SK-N-MC (cell line): Measurements from ENCODE around the gene THAP3.

Source experiments
- DNase-seq: peaks from one replicate; pipeline ENCODE4 v3.0.0-alpha.2; 2011; ENCODE audit warnings: low read depth, low spot score
- H3K27ac ChIP-seq: fragments of 200-600 bp; sonication (generic); 2 replicates; pipeline ENCODE4 v1.5.1; 2016; ENCODE audit warnings: mixed run types
- H3K36me3 ChIP-seq: fragments of 200-600 bp; sonication (generic); 2 replicates; pipeline ENCODE4 v1.6.1; 2017; ENCODE audit warnings: antibody characterized with exemption, low read length, mixed read lengths; ENCODE audit not compliant: insufficient read depth
- H3K4me3 ChIP-seq: fragments of 200-600 bp; sonication (generic); 2 replicates; pipeline ENCODE4 v1.5.1; 2016
- H3K9ac ChIP-seq: fragments of 200-600 bp; sonication (generic); 2 replicates; pipeline ENCODE4 v1.8.0; 2017; ENCODE audit warnings: mixed run types, mixed read lengths; ENCODE audit not compliant: insufficient read length
- H3K9me3 ChIP-seq: fragments of 200-600 bp; sonication (generic); 2 replicates; pipeline ENCODE4 v1.6.1; 2017; ENCODE audit warnings: low read depth, mild to moderate bottlenecking, antibody characterized with exemption, low read length, moderate library complexity, mixed read lengths
- EZH2 ChIP-seq: fragments of 200-600 bp; sonication (generic); IDR thresholded peaks from one replicate; pipeline ENCODE4 v1.6.1; 2017; ENCODE audit warnings: antibody characterized with exemption
- FOXP2 ChIP-seq: optimal IDR thresholded peaks from 2 replicates; pipeline ENCODE3; 2011; ENCODE audit warnings: mild to moderate bottlenecking, moderate library complexity; ENCODE audit not compliant: insufficient read depth; ENCODE audit errors: extremely low read length, control extremely low read depth
- POLR2AphosphoS5 ChIP-seq: IDR thresholded peaks from 2 replicates; pipeline ENCODE4 v1.6.1; 2012; ENCODE audit warnings: mild to moderate bottlenecking, low read depth, low read length, borderline replicate concordance

The THAP3 gene

GRCh38 chr1:6601923-6602668, 22.6 kb upstream of the THAP3 start:
- H3K9ac ChIP-seq, result peak overlapping the region; percentile 83
- peaks cover 11% of the 10 kb centered on the region; the same call in 1 of the 2 replicates for H3K36me3 ChIP-seq
- peak overlapping the region; percentile 93 for H3K4me3 ChIP-seq
- H3K9me3 ChIP-seq, result no peaks in the 10 kb centered on the region
- DNase-seq, result no peak
- TF ChIP-seq POLR2AphosphoS5, result no peak
- TF ChIP-seq FOXP2, result no peak
- no peak for TF ChIP-seq EZH2
- no peak overlapping the region for H3K27ac ChIP-seq

DNA sequence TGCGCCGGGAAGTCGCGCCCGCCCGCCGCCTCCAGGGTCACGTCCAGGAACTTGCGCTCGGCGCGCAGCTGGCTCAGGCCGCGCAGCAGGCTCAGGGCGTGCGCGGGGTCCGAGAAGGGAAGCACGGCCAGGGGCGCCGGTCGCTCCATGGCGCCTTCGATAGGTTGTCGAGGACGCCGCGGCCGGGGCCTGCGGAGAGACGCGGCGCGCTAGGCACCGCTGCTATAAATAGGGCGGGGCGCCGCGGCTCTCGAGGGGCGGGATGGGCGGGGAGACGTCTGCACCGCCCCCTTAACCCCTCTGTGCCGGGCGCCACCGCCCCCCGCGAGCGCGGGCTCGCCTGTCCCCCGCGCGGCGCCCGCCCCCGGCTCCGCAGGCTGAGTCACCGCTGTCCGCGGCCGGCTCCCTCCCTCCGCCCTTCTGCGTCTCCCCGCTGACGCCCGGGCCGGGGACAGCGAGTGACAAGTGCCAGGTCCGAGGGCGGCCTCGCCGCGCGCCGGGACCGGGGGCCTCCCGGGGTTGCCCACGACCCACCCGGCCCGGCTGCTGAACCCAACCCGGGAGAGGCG, 21.9 kb upstream of the THAP3 start, which contains the start of gene KLHL21:
TSS of gene KLHL21 (minus strand) at position 201 of the 569 bp plus-strand sequence. CDS start at position 149, 52 bp downstream.
- DNase-seq, result no peak
- TF ChIP-seq EZH2 (no peak), POLR2AphosphoS5 (peak; percentile 97)
- peak within 1 kb of the TSS; percentile 61; the same call in 1 of the 2 replicates for H3K27ac ChIP-seq

GRCh38 chr1:6603238-6603914, 21.3 kb upstream of the THAP3 start:
- DNase-seq, result no peak
- no peak; the same call in none of the 2 replicates for TF ChIP-seq POLR2AphosphoS5
- no peaks in the 10 kb centered on the region for H3K9me3 ChIP-seq
- no peaks in the 10 kb centered on the region; the same call in 1 of the 2 replicates for H3K36me3 ChIP-seq
- peak overlapping the region; percentile 93 for H3K4me3 ChIP-seq
- peak overlapping the region; percentile 60 for H3K9ac ChIP-seq
- peak overlapping the region; percentile 61; the same call in 1 of the 2 replicates for H3K27ac ChIP-seq

More for the DNA sequence above, 21.9 kb upstream of the THAP3 start, which contains the start of gene KLHL21:
- Histone ChIP-seq H3K36me3 (peaks cover 5% of the 10 kb centered on the region; the same call in 1 of the 2 replicates), H3K4me3 (peak within 1 kb of the TSS; percentile 93), H3K9ac (peak within 1 kb of the TSS; percentile 83), H3K9me3 (no peaks in the 10 kb centered on the region)

DNA sequence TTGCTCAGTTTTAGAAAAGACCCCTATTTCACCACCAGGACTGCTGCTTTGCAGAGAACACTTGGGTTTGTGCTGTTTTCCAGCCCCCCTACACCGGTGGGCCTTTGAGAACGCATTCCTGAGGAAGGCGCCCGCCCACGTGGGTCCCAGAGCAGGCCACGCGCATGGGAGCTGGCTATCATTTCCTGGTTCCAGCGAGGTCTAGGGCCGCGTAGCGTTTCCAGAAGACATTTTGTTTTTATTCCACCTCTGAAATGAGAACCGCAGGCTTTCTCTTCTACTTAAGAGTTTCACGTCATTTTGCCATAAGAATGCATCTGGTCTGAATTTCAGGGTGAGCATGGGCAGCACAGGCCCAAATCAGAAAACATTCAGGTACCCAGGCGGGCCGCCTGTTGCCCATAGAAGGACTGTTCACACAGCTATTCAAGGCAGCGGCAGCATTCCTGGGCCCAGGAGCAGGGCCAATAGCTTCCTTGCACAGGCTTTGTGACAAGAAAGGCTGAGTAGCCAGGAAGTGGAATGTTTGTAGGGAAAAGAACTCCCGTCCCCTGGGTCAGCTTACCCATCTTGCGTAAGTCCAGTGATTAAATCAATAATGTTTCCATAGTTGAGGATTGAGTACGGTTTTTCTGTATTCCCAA, 20.6 kb upstream of the THAP3 start:
- Histone ChIP-seq H3K36me3 (no peaks in the 10 kb centered on the region; the same call in 1 of the 2 replicates), H3K9me3 (no peaks in the 10 kb centered on the region), H3K27ac (peak overlapping the region; percentile 61; the same call in 1 of the 2 replicates), H3K9ac (no peak overlapping the region), H3K4me3 (no peak overlapping the region)
- DNase-seq, result no peak
- TF ChIP-seq EZH2 (no peak), FOXP2 (no peak), POLR2AphosphoS5 (no peak)

- peak overlapping the region; percentile 42; the same call in 1 of the 2 replicates for H3K27ac ChIP-seq
- H3K36me3 ChIP-seq, result peaks cover 15% of the 10 kb centered on the region
- peak overlapping the region; percentile 87 for H3K9ac ChIP-seq
- H3K4me3 ChIP-seq, result peak overlapping the region; percentile 95
- H3K9me3 ChIP-seq, result no peaks in the 10 kb centered on the region
- TF ChIP-seq POLR2AphosphoS5 (no peak), EZH2 (no peak), FOXP2 (no peak)
- no peak for DNase-seq
Observed at GRCh38 chr1:6612641-6613360, 11.9 kb upstream of the THAP3 start.

DNA sequence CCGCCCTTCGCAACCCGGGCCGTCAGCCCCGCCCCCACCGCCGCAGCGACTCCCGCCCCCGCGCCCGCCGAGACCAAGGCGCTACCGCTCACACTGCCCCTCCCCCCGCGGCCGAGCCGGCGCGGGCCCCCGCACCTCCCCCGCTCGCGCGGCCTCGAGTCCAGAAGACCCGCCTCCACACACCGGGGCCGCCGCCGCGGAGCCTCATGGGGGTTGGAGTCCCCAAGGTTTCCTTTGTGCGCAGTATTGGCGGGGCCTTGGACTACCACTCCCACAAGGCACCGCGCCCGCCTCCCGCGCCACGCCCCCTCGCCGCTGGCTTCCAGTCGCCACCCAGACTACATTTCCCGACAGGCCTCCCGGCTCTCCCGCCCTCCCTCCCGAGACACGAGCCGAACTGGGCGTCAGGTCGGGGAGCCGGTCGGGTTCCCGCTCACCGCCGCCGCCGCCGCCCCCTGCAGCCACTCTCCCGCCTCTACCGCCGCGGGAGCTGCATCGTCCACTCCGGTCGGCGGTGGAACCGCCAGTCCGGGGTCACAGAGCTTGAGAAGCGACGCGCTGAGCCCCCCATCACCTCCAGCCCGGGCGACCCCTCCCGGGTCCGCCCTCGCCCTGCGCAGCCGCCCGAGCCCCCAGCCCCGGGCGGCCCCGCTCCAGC, 11.2 kb upstream of the THAP3 start, which contains the start of gene PHF13:
TSS of gene PHF13 (plus strand) at position 371 of the 658 bp plus-strand sequence. CDS start 336 bp downstream, outside the sequence.
- Histone ChIP-seq H3K36me3 (peaks cover 20% of the 10 kb centered on the region), H3K9me3 (no peaks in the 10 kb centered on the region), H3K4me3 (peak within 1 kb of the TSS; percentile 95), H3K27ac (peak within 1 kb of the TSS; percentile 42; the same call in 1 of the 2 replicates), H3K9ac (peak within 1 kb of the TSS; percentile 87)
- TF ChIP-seq EZH2 (no peak), FOXP2 (peak; percentile 80), POLR2AphosphoS5 (peak; percentile 65; the same call in 1 of the 2 replicates)
- peak; percentile 95 for DNase-seq
